ENCODE results near the gene ABHD11.

The ABHD11 gene

GRCh38 chr7:73778801-73779389, 40.3 kb upstream of the ABHD11 start:
- Histone ChIP-seq H3K27me3 (ENCODE audit: insufficient read depth, low read depth) (no peaks in the 10 kb centered on the region), H4K20me1 (ENCODE audit: insufficient read depth) (no peaks in the 10 kb centered on the region), H3K4me3 (IDR thresholded peaks at IDR 0.05; ENCODE audit: insufficient read depth, low read depth, low read length) (no peak overlapping the region), H3K4me2 (no peak overlapping the region), H3K36me3 (ENCODE audit: insufficient read depth) (no peaks in the 10 kb centered on the region), H3K79me2 (ENCODE audit: insufficient read depth, low read depth) (no peaks in the 10 kb centered on the region), H3K4me1 (ENCODE audit: low read depth, poor library complexity, severe bottlenecking) (peaks cover 13% of the 10 kb centered on the region), H3K27ac (no peak overlapping the region), H3K9ac (no peak overlapping the region), H2AFZ (ENCODE audit: low read depth) (no peak overlapping the region)
- TF ChIP-seq CTCF (conservative IDR thresholded peaks at IDR 0.05; ENCODE audit: low read depth, low read length): no peak

GRCh38 chr7:73774923-73775322, 36.3 kb upstream of the ABHD11 start:
- Histone ChIP-seq H4K20me1 (ENCODE audit: insufficient read depth) (no peaks in the 10 kb centered on the region), H3K27me3 (ENCODE audit: insufficient read depth, low read depth) (no peaks in the 10 kb centered on the region), H2AFZ (ENCODE audit: low read depth) (no peak overlapping the region), H3K4me2 (peak overlapping the region; percentile 46; the same call in 1 of the 2 replicates), H3K27ac (no peak overlapping the region; the same call in 1 of the 2 replicates), H3K36me3 (ENCODE audit: insufficient read depth) (no peaks in the 10 kb centered on the region), H3K4me1 (ENCODE audit: low read depth, poor library complexity, severe bottlenecking) (peaks cover 32% of the 10 kb centered on the region), H3K9ac (no peak overlapping the region), H3K4me3 (IDR thresholded peaks at IDR 0.05; ENCODE audit: insufficient read depth, low read depth, low read length) (no peak overlapping the region), H3K79me2 (ENCODE audit: insufficient read depth, low read depth) (no peaks in the 10 kb centered on the region)
- TF ChIP-seq CTCF (conservative IDR thresholded peaks at IDR 0.05; ENCODE audit: low read depth, low read length): no peak

GRCh38 chr7:73773700-73774517, 35.3 kb upstream of the ABHD11 start:
- H3K36me3 ChIP-seq (ENCODE audit: insufficient read depth): no peaks in the 10 kb centered on the region
- H3K27me3 ChIP-seq (ENCODE audit: insufficient read depth, low read depth): no peaks in the 10 kb centered on the region
- H2AFZ ChIP-seq (ENCODE audit: low read depth): no peak overlapping the region
- no peaks in the 10 kb centered on the region for H3K79me2 ChIP-seq (ENCODE audit: insufficient read depth, low read depth)
- no peak overlapping the region for H3K4me2 ChIP-seq
- no peak for TF ChIP-seq CTCF (conservative IDR thresholded peaks at IDR 0.05; ENCODE audit: low read depth, low read length)
- H3K27ac ChIP-seq: no peak overlapping the region
- no peaks in the 10 kb centered on the region for H4K20me1 ChIP-seq (ENCODE audit: insufficient read depth)
- peaks cover 36% of the 10 kb centered on the region for H3K4me1 ChIP-seq (ENCODE audit: low read depth, poor library complexity, severe bottlenecking)
- H3K9ac ChIP-seq: no peak overlapping the region
- H3K4me3 ChIP-seq (IDR thresholded peaks at IDR 0.05; ENCODE audit: insufficient read depth, low read depth, low read length): no peak overlapping the region

GRCh38 chr7:73770860-73771670, 32.5 kb upstream of the ABHD11 start:
- H3K9ac ChIP-seq: peak overlapping the region; percentile 73; the same call in 1 of the 2 replicates
- no peaks in the 10 kb centered on the region for H3K27me3 ChIP-seq (ENCODE audit: insufficient read depth, low read depth)
- H3K79me2 ChIP-seq (ENCODE audit: insufficient read depth, low read depth): no peaks in the 10 kb centered on the region
- H3K4me2 ChIP-seq: peak overlapping the region; percentile 35
- no peaks in the 10 kb centered on the region for H4K20me1 ChIP-seq (ENCODE audit: insufficient read depth)
- peaks cover 56% of the 10 kb centered on the region for H3K4me1 ChIP-seq (ENCODE audit: low read depth, poor library complexity, severe bottlenecking)
- H2AFZ ChIP-seq (ENCODE audit: low read depth): peak overlapping the region; percentile 96
- no peak overlapping the region for H3K27ac ChIP-seq
- no peak for TF ChIP-seq CTCF (conservative IDR thresholded peaks at IDR 0.05; ENCODE audit: low read depth, low read length)
- H3K36me3 ChIP-seq (ENCODE audit: insufficient read depth): no peaks in the 10 kb centered on the region
- H3K4me3 ChIP-seq (IDR thresholded peaks at IDR 0.05; ENCODE audit: insufficient read depth, low read depth, low read length): no peak overlapping the region

Data from KMS-11 (cell line).